NCI-H524 treated with DMSO at 0.1 percent for 48 hours (cell line): ENCODE results near the gene DDX60.

Experiments used
- DNase-seq: peaks from one replicate; lab custom pipeline; 2025; lab: John Stamatoyannopoulos, UW

Gene DDX60

DNA sequence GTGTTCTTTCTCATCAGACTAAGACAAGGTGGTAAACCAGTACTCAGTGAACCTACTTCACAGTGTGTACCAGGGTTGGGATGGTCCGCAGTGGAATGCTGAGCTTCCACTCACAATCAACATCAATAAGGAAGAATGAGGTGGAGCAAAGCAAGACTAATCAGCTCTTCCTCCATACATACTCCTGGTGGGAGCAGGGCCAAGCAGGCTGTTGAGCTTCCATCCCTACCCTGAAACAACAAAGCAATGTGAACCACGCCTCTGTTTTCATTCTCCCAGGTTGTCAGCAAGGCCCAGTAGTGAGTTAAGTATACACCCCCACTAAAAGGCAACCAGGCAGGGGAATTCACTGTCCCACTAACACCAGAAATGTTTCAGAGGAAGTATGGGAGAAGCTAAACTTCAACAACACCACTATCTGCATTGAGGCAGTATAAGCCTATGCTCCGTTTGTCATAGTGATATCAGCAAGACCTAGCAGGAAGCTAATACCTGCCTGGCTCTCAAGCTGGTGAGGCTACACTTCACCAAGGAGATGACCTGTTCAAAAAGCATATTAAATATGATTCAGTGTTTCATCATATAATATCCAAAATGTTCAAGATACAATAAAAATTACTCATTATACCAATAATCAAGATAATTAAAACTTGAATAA is 109.5 kb downstream of the DDX60 start:
- no peak for DNase-seq

GRCh38 chr4:168203233-168203911 is 115.2 kb downstream of the DDX60 start:
- DNase-seq: no peak

- DNase-seq: no peak
Measured at GRCh38 chr4:168200685-168201084, 117.9 kb downstream of the DDX60 start.

- no peak for DNase-seq
Measured at GRCh38 chr4:168199260-168199957, 119.1 kb downstream of the DDX60 start.

DNA sequence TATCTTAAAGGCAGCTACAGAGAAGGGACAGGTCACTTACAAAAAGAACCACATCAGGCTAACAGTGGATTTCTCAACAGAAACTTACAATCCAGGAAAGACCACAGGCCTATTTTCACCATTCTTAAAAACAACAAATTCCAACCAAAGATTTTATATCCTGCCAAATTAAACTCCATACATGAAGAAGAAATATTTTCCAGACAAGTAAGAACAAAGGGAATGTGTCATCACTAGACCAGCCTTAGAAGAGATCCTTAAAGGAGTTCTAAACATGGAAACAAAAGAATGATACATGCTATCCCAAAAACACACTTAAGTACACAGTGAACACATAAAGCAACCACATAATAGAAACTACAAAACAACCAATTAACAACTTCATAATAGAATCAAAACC is 120.6 kb downstream of the DDX60 start:
- DNase-seq: no peak

- no peak for DNase-seq
Measured at GRCh38 chr4:168188754-168189153, 129.8 kb downstream of the DDX60 start.

DNA sequence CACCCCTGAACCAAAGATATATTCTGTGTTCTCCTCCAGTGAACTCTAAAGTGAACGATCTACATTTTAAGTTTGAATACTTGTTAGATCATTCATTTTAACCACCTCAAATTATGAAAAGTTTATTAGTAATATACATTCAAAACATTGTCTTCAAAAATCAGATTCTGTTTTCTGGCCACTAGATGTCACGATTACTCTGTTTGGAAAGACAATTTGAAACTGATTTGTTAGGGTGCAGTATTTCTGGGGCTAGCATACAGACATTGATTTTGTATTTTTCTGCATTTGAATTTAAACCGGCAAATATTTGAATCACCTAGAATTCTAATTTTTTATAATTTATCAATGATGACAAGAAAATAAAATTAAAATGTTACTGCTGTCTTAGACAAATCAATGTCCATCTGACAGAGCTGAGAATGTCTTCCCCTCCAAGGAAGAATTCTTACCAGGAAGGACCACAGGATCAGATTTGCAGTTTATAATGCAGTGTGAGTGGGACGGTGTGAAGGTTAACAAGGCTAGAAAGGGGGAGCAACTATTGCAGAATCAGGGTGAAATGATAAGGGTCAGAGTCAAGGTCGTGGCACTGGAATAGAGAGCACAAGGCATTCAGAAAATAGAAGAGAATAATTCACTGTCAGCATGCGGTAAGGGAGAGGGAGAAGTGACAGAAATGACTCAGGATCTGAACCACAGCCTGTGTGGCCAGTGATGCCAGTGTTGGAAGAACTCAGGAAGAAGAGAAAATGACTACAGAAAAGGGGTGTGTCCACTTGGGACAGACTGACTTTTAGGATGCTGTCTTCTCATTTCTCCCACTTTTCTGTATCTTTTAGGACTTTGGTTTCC is 134.6 kb downstream of the DDX60 start:
- DNase-seq: no peak

DNA sequence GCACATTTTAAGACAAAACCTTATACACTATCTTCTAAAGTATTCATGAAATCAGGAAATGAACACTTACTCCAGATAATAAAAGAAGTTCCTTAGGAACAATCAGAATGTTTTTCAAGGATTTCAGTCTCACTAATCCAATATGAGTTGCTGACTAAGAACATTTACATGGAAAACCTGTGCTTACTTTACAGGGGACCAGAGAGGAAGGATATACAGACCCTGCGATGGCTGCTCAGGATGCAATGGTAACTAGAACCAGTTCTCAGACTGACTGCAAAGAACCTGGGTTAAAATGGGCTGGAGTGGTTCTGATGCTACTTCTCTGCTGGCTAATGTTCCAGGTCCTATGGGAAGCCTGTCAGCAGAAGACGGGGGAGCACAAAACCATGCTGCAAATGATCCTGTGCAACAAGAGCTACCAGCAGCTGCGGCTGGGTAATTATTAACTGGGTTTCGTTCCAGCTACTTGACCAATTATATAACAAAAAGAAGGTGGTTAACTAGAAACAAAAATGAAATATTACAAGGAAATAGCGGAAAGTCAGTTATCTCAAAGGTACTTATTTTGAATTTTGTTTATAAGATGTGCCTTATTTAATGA is 140.9 kb downstream of the DDX60 start:
- DNase-seq: no peak

GRCh38 chr4:168174308-168174707 is 144.2 kb downstream of the DDX60 start:
- DNase-seq: no peak

GRCh38 chr4:168167714-168168284 is 150.8 kb downstream of the DDX60 start:
- DNase-seq: no peak
